Activated CD4-positive, alpha-beta T cell treated with anti-CD3 and anti-CD28 coated beads for 36 hours (primary cell): Measurements from ENCODE around the gene STX17. TPM values are rescaled to one million over a fixed set of nuclear protein-coding genes. Genes with fewer than 3 reads are reported as not detected.
A peak's percentile ranks its signal among the peaks of the same experiment; 100 is the strongest.

Experiments
- ATAC-seq: fragments of 200-7000 bp; cut with Tn5 transposase; one replicate; pipeline ENCODE4 v1.10.0; 2021; ENCODE audit warnings: mild to moderate bottlenecking, moderate library complexity
- CTCF ChIA-PET: fragments of 350-600 bp; sonication (Branson Sonifier 250); formaldehyde crosslinking; loops from one replicate; lab custom pipeline; 2021; ENCODE audit warnings: antibody characterized with exemption; lab: Charles Lee
- POLR2A ChIA-PET: fragments of 350-600 bp; sonication (Branson Sonifier 250); formaldehyde crosslinking; loops from one replicate; lab custom pipeline; 2021; ENCODE audit warnings: antibody characterized with exemption, inconsistent platforms; lab: Charles Lee
- DNase-seq: peaks from one replicate; pipeline ENCODE4 v3.0.0-alpha.2; 2020
- H3K27ac Mint-ChIP-seq: one replicate; pipeline ENCODE4 v1.8.0; 2021; ENCODE audit warnings: mixed read lengths
- H3K27me3 Mint-ChIP-seq: one replicate; pipeline ENCODE4 v1.8.0; 2021; ENCODE audit warnings: mixed read lengths
- H3K36me3 Mint-ChIP-seq: one replicate; pipeline ENCODE4 v1.8.0; 2021; ENCODE audit warnings: low read depth, mixed read lengths
- H3K4me1 Mint-ChIP-seq: one replicate; pipeline ENCODE4 v1.8.0; 2021; ENCODE audit warnings: mixed read lengths
- H3K4me3 Mint-ChIP-seq: one replicate; pipeline ENCODE4 v1.8.0; 2021; ENCODE audit warnings: mild to moderate bottlenecking, moderate library complexity, mixed read lengths
- H3K9me3 Mint-ChIP-seq: one replicate; pipeline ENCODE4 v1.8.0; 2021; ENCODE audit warnings: low read depth, mixed read lengths
- intact Hi-C, 2 experiments: fragments of 100-400 bp; cut with DNase I in 1 of 2; cut with micrococcal nuclease in 1 of 2; formaldehyde crosslinking; loops; one replicate each; pipeline versions ENCODE4 v1.14.2 to v1.15.1; 2022 to 2024; cut with DNase I, micrococcal nuclease
- total RNA-seq, 2 experiments: library from RNA; stranded (reverse); gene quantifications; one replicate each; pipeline ENCODE4 v1.2.3, GENCODE V29; 2021

Gene STX17
- total RNA-seq, 2 experiments from 2014 or later = 32.8 to 35.2 TPM

DNA sequence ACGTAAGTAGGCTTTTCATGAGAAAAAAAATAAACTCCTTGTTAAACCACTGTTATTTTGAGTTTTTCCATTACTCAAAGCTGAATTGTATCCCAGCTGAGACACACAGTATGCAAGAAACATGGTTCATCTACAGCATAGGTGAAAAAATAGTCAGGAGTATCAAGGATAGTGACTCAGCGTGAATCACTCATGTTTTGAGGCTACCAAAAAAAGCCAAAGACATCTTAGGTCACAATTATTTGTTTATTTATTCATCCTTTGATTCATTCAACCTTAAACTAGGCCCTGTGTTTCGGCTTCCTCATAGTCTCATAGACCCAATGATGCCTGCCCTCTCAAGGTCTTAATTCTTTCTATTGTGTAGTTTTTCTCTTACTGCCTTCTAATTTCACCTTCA lies 32.9 kb upstream of the STX17 start:
- ChIA-PET CTCF (interaction anchor here (0.7 to 1.5 kb wide), 2 partner anchors 10 to 46 kb away, joined by 3 to 5 read pairs; no protein-coding TSS in a partner anchor), POLR2A (no interaction called here)
- Mint-ChIP-seq H3K36me3 (no peaks in the 10 kb centered on the region), H3K4me3 (no peak overlapping the region), H3K27ac (peak overlapping the region; percentile 44), H3K9me3 (no peaks in the 10 kb centered on the region), H3K27me3 (peaks cover 2% of the 10 kb centered on the region), H3K4me1 (peaks cover 18% of the 10 kb centered on the region)
- peak; percentile 76 for ATAC-seq
- no peak for DNase-seq
- intact Hi-C loops = loop anchor here (1.0 to 5.0 kb wide), 2 partner anchors 47 to 51 kb away; partner anchors contain the start of gene NR4A3 (in 1 of the 2)

DNA sequence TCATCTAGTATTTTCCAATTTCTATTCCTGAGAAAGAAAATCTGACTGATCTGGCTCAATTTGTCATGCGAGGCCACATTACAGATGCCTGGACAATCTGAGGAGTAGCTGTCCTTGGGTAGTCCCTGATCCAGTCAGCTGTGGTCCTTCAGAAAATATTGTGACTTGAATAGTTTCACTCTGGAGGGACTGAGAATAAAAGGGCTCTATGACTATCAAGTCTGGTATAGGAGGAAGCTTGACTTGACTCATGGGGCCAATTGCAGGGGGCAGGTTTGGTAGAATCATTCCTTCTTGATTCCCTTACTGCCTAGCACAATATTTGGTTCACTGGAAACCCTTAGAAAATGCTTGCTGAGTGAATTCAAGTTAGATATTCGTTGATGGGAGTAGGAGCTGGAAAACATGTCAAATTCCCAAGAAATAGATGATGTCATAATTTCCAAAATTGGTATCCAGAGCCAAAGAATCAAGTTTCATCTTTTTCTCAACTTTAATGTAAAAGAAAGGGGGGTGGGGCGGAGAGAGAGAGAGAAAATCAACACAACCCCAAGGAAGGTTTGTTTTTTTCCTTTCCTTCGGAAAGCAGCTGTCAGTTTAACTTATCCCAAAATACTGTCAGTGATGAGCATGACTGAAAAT lies 32.4 kb upstream of the STX17 start:
- CTCF ChIA-PET = interaction anchor here (0.6 to 1.5 kb wide), 2 partner anchors 10 to 127 kb away, joined by 3 to 5 read pairs; no protein-coding TSS in a partner anchor
- intact Hi-C loops = loop anchor here (1.0 to 5.0 kb wide), 2 partner anchors 48 to 52 kb away; partner anchors contain the start of gene NR4A3 (in 1 of the 2)
- DNase-seq = peak; percentile 45
- Mint-ChIP-seq H3K4me3 (no peak overlapping the region), H3K27ac (peak overlapping the region; percentile 44), H3K9me3 (no peaks in the 10 kb centered on the region), H3K27me3 (peaks cover 2% of the 10 kb centered on the region), H3K4me1 (peaks cover 13% of the 10 kb centered on the region), H3K36me3 (no peaks in the 10 kb centered on the region)
- POLR2A ChIA-PET = no interaction called here
- peak; percentile 88 for ATAC-seq

DNA sequence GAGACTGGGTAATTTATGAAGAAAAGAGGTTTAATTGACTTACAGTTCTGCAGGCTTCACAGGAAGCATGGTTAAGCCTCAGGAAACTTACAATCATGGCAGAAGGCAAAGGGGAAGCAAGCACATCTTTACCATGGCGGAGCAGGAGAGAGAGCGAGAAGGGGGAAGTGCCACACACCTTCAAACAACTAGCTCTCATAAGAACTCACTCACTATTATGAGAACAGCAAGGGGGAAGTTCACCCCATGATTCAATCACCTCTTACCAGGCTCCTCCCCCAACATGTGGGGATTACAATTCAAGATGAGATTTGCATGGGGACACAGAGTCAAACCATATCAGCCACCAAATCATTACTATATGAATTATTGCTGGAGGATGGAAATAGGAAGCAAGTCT lies 30.3 kb upstream of the STX17 start:
- no peaks in the 10 kb centered on the region for H3K36me3 Mint-ChIP-seq
- ATAC-seq (peak; percentile 31), DNase-seq (no peak)
- POLR2A ChIA-PET = interaction anchor here (0.7 kb wide), 1 partner anchor 40 kb away, joined by 6 read pairs; no protein-coding TSS in a partner anchor
- no peak overlapping the region for H3K4me3 Mint-ChIP-seq
- no peak overlapping the region for H3K27ac Mint-ChIP-seq
- CTCF ChIA-PET = interaction anchor here (1.1 kb wide), 1 partner anchor 52 kb away, joined by 4 read pairs; no protein-coding TSS in a partner anchor
- H3K27me3 Mint-ChIP-seq = peaks cover 2% of the 10 kb centered on the region
- peaks cover 2% of the 10 kb centered on the region for H3K9me3 Mint-ChIP-seq
- H3K4me1 Mint-ChIP-seq = peaks cover 13% of the 10 kb centered on the region
- intact Hi-C loops = no loop called here

DNA sequence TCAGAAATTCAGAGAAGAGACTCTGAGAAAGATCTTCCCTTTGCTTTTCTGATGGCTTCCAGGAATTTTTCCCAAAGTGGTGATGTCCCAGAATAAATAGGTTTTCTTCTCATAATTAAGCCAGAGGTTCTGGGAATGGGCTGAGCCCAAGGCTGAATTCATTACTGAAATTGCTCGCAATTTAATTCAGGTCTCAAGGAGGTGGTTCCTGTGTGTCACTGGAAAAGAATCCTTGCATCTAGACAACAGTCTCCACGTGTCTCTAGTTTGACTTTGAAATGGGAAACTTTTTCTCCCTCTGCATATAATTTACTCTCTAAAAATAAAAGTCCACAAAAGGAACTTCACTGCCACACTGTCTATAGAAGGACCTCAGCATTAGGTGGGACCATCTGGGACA lies 27.8 kb upstream of the STX17 start:
- peaks cover 2% of the 10 kb centered on the region for H3K9me3 Mint-ChIP-seq
- intact Hi-C loops = no loop called here
- H3K27ac Mint-ChIP-seq = no peak overlapping the region
- H3K4me1 Mint-ChIP-seq = peaks cover 15% of the 10 kb centered on the region
- DNase-seq = no peak
- H3K36me3 Mint-ChIP-seq = no peaks in the 10 kb centered on the region
- CTCF ChIA-PET = no interaction called here
- POLR2A ChIA-PET = no interaction called here
- no peak for ATAC-seq
- H3K27me3 Mint-ChIP-seq = peaks cover 2% of the 10 kb centered on the region
- no peak overlapping the region for H3K4me3 Mint-ChIP-seq

DNA sequence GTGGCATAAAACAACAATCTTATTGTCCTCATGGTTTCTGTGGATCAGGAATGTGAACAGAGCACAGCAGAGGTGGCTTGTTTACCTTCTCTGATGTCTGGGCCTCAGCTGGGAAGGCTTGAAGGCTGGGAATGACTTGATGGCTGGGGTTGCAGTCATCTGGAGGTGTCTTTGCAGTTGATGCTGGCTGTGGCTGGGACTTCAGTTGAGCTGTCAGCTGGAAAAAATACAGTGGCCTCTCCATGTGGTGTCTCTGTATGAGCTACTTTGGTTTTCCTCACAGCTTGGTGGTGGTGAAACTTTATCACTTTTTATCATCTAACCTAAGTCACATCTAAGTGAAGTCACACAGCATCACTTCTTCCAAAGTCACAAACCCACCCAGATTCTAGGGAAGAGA lies 24.7 kb upstream of the STX17 start:
- ATAC-seq (peak; percentile 87), DNase-seq (peak; percentile 39)
- ChIA-PET CTCF (no interaction called here), POLR2A (no interaction called here)
- Mint-ChIP-seq H3K27me3 (no peaks in the 10 kb centered on the region), H3K36me3 (no peaks in the 10 kb centered on the region), H3K27ac (no peak overlapping the region), H3K4me1 (peaks cover 8% of the 10 kb centered on the region), H3K4me3 (no peak overlapping the region), H3K9me3 (peaks cover 2% of the 10 kb centered on the region)
- intact Hi-C loops = no loop called here

DNA sequence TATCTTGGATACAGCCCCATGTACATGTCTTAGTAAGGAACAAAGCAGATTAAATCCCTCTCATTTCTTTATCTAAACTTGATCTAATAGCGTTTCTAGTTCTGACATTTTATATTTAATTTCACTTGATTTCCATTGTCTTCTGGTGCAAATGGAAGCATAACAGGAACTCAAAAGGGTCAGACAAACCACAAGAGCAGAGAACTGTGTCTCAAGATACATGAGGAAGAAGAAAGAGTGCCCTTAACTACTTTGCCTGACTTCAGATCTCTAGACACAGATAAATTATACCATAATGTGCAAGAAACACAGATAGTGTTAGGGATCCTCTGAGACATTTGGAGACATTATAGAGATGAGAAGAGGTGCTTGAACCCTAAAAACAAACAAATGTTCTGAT lies 20.7 kb upstream of the STX17 start:
- no peak for ATAC-seq
- intact Hi-C loops = no loop called here
- H3K4me3 Mint-ChIP-seq = no peak overlapping the region
- H3K27ac Mint-ChIP-seq = no peak overlapping the region
- no peaks in the 10 kb centered on the region for H3K36me3 Mint-ChIP-seq
- H3K9me3 Mint-ChIP-seq = no peaks in the 10 kb centered on the region
- ChIA-PET CTCF (interaction anchor here (0.9 kb wide), 1 partner anchor 20 kb away, joined by 3 read pairs; the partner anchor contains the start of gene STX17), POLR2A (interaction anchor here (0.9 kb wide), 1 partner anchor 28 kb away, joined by 3 read pairs; no protein-coding TSS in a partner anchor)
- H3K4me1 Mint-ChIP-seq = peaks cover 8% of the 10 kb centered on the region
- H3K27me3 Mint-ChIP-seq = no peaks in the 10 kb centered on the region
- no peak for DNase-seq

DNA sequence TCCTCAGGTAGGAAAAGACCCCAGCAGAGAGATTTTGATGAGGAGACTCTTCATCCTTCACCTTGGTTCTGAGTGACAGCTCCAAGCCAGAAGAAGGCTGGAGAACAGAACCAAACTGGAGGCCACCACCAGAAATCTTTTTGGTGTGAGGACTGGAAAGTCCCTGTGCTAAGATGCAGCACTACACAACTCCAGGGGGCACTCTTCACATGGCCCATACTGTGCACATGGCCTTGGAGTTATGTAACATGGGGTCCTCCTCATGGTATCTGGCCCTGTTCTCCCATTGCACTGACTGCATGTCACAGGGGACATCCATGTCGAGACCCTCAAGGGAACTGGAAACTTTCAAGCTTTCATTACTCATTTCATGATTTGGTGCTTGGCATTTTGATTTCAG lies 17.3 kb upstream of the STX17 start:
- Mint-ChIP-seq H3K27ac (no peak overlapping the region), H3K27me3 (peaks cover 3% of the 10 kb centered on the region), H3K4me3 (no peak overlapping the region), H3K9me3 (no peaks in the 10 kb centered on the region), H3K4me1 (no peaks in the 10 kb centered on the region), H3K36me3 (no peaks in the 10 kb centered on the region)
- no peak for ATAC-seq
- ChIA-PET CTCF (interaction anchor here (0.7 to 1.0 kb wide), 4 partner anchors 17 to 730 kb away, joined by 3 to 4 read pairs (median 4); no protein-coding TSS in a partner anchor), POLR2A (no interaction called here)
- peak; percentile 17 for DNase-seq
- intact Hi-C loops = no loop called here

DNA sequence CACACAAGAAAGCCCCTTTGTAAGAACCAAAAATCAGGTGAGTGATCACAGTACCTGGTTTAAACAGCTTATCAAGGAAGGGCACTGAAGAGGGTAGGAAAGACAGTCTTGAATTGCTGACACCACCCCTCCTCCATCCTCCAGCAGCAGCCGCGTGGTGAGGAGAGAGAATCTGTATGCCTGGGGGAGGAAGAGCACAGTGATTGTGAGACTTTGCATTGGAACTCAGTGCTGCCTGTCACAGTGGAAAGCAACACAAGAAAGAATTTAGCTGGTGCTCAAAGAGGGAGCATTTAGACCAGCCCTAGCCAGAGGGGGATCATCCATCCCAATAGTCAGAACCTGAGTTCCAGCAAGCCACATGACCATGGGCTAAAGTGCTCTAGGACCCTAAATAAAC lies 11.6 kb upstream of the STX17 start:
- no peaks in the 10 kb centered on the region for H3K9me3 Mint-ChIP-seq
- H3K36me3 Mint-ChIP-seq = no peaks in the 10 kb centered on the region
- DNase-seq = no peak
- no peak overlapping the region for H3K4me3 Mint-ChIP-seq
- ChIA-PET CTCF (interaction anchor here (1.3 kb wide), 1 partner anchor 11 kb away, joined by 3 read pairs; no protein-coding TSS in a partner anchor), POLR2A (no interaction called here)
- H3K27me3 Mint-ChIP-seq = peaks cover 14% of the 10 kb centered on the region
- no peak for ATAC-seq
- H3K4me1 Mint-ChIP-seq = no peaks in the 10 kb centered on the region
- H3K27ac Mint-ChIP-seq = no peak overlapping the region
- intact Hi-C loops = no loop called here

DNA sequence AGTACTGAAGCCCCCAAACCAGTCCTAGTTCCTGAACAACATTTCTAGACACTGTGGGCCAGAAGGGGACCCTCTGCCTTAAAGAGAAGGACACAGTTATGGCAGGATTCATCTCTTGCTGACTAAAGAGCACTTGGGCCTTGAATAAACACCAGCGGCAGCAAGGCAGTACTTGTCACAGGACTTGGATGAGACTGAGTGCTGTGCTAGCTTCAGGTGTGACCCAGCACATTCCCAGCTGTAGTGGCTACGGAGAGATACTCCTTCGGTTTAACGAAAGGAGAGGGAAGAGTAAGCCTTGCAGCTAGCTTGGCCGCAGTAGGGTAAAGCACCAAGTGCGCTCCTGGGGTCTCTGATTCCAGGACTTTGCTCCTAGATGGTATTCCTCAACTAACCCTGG lies 10.9 kb upstream of the STX17 start:
- Mint-ChIP-seq H3K36me3 (no peaks in the 10 kb centered on the region), H3K9me3 (no peaks in the 10 kb centered on the region), H3K27me3 (peaks cover 14% of the 10 kb centered on the region), H3K4me1 (no peaks in the 10 kb centered on the region), H3K4me3 (no peak overlapping the region), H3K27ac (no peak overlapping the region)
- ChIA-PET CTCF (no interaction called here), POLR2A (no interaction called here)
- no peak for DNase-seq
- intact Hi-C loops = no loop called here
- no peak for ATAC-seq

DNA sequence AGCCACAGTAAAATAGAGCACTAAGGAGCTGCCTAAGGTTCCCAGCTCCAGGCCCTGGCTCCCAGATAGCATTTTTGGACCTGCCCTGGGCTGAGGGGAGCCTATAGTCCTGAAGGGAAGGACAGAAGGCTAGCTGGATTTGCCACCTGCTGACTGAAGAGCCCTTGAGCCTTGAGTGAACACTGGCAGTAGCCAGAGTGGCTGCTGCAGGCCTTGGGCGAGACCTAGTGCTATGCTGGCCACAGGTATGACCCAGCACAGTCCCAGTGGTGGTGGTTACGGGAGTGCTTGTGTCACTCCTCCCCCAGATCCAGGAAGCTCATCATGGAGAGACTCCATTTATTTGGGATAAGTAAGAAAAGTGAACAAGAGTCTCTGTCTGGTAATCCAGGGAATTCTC lies 10.3 kb upstream of the STX17 start:
- intact Hi-C loops = no loop called here
- no peaks in the 10 kb centered on the region for H3K4me1 Mint-ChIP-seq
- ATAC-seq (no peak), DNase-seq (no peak)
- H3K36me3 Mint-ChIP-seq = no peaks in the 10 kb centered on the region
- H3K27ac Mint-ChIP-seq = no peak overlapping the region
- H3K9me3 Mint-ChIP-seq = no peaks in the 10 kb centered on the region
- POLR2A ChIA-PET = no interaction called here
- H3K4me3 Mint-ChIP-seq = no peak overlapping the region
- H3K27me3 Mint-ChIP-seq = peaks cover 16% of the 10 kb centered on the region
- CTCF ChIA-PET = interaction anchor here (1.0 kb wide), 1 partner anchor 10 kb away, joined by 5 read pairs; no protein-coding TSS in a partner anchor

DNA sequence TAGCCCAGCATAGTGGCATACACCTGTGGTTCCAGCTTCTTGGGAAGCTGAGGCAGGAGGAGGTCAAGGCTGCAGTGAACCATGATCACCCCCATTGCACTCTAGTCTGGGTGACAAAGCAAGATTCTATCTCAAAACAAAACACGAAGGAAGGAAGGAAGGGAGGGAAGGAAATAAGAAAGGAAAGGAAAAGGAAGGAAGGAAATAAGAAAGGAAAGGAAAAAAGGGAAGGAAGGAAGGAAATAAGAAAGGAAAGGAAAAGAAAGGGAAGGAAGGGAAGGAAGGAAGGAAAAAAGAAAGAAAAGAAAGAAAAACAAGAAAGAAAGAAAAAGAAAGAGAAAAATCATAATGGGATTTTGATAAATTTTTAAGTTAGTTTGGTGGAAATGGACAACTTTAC lies 3.1 kb upstream of the STX17 start:
- Mint-ChIP-seq H3K36me3 (no peaks in the 10 kb centered on the region), H3K4me3 (no peak overlapping the region), H3K27ac (no peak overlapping the region), H3K9me3 (no peaks in the 10 kb centered on the region), H3K4me1 (peaks cover 14% of the 10 kb centered on the region), H3K27me3 (peaks cover 4% of the 10 kb centered on the region)
- POLR2A ChIA-PET = no interaction called here
- intact Hi-C loops = loop anchor here in 1 of 2 experiments (10.0 kb wide), 1 partner anchor 691 kb away; no protein-coding TSS in a partner anchor
- ATAC-seq (no peak), DNase-seq (no peak)
- CTCF ChIA-PET = no interaction called here
